Stimulated activated CD8-positive, alpha-beta memory T cell treated with anti-CD3 and anti-CD28 coated beads, Interleukin-15, amount 100 ng/mL, for 24 hours (primary cell): ENCODE results near the gene TMEM87B.

Experiments
- DNase-seq: peaks from one replicate; pipeline ENCODE4 v3.0.0-alpha.2; 2020; ENCODE audit warnings: low read depth

Gene TMEM87B

GRCh38 chr2:112151271-112151670 lies 96.2 kb downstream of the TMEM87B start:
- no peak for DNase-seq

GRCh38 chr2:112151701-112152440 lies 96.8 kb downstream of the TMEM87B start:
- no peak for DNase-seq

- DNase-seq = no peak
Measured at GRCh38 chr2:112152476-112153178, 97.6 kb downstream of the TMEM87B start.

- DNase-seq = no peak
Measured at GRCh38 chr2:112153179-112153490, 98.1 kb downstream of the TMEM87B start.

GRCh38 chr2:112153501-112153900 lies 98.4 kb downstream of the TMEM87B start:
- DNase-seq = no peak

GRCh38 chr2:112154246-112155117 lies 99.4 kb downstream of the TMEM87B start:
- DNase-seq = no peak

GRCh38 chr2:112155331-112156151 lies 100.5 kb downstream of the TMEM87B start:
- DNase-seq = no peak

- DNase-seq = no peak
Measured at GRCh38 chr2:112156152-112156986, 101.3 kb downstream of the TMEM87B start.

GRCh38 chr2:112157472-112157871 lies 102.4 kb downstream of the TMEM87B start:
- DNase-seq = no peak

- no peak for DNase-seq
Measured at GRCh38 chr2:112159454-112159921, 104.4 kb downstream of the TMEM87B start.

- DNase-seq = no peak
Measured at GRCh38 chr2:112160283-112161250, 105.5 kb downstream of the TMEM87B start.

GRCh38 chr2:112161431-112162145 lies 106.5 kb downstream of the TMEM87B start:
- no peak for DNase-seq

- no peak for DNase-seq
Measured at GRCh38 chr2:112162341-112162740, 107.3 kb downstream of the TMEM87B start.

GRCh38 chr2:112162956-112163355 lies 107.9 kb downstream of the TMEM87B start:
- no peak for DNase-seq

- no peak for DNase-seq
Measured at GRCh38 chr2:112163541-112163981, 108.5 kb downstream of the TMEM87B start.

- no peak for DNase-seq
Measured at GRCh38 chr2:112164876-112165275, 109.8 kb downstream of the TMEM87B start.

- no peak for DNase-seq
Measured at GRCh38 chr2:112165296-112165695, 110.2 kb downstream of the TMEM87B start.

GRCh38 chr2:112166806-112167499 lies 111.9 kb downstream of the TMEM87B start:
- no peak for DNase-seq
